Stimulated activated CD4-positive, alpha-beta T cell treated with anti-CD3 and anti-CD28 coated beads, TNF-alpha, amount 100 ng/mL, for 48 hours (primary cell): ENCODE data around the gene MARCHF10.

Source experiments
- DNase-seq, 3 donors: peaks; one replicate each; pipeline ENCODE4 v3.0.0-alpha.2; 2020; ENCODE audit warnings: low read depth in 3 of 3

MARCHF10 gene

DNA sequence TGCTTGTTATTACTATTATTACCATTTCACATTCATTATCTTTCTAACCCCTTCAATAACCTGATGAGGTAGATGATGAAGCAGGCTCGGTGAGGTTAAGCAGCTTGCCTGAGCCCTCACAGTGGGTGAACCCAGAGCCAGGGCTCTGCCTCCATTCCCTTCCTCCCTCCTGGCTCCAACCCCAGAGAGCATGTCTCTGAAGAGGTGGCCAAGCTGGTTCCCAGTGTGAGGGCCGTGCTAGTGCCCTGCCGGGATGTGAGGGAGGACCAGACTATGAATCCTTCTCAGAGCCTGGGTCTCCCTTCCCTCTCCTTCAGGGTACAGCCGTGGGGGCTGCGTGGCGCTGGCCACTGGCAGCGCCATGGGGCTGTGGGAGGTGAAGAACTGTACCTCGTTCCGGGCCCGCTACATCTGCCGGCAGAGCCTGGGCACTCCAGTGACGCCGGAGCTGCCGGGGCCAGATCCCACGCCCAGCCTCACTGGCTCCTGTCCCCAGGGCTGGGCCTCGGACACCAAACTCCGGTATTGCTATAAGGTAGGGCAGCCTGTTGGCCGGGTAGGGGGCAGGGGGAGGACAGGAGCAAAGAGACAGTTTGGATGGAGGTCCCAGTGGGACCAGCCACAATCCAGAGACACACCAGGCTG, 131.0 kb downstream of the MARCHF10 start:
- no peak for DNase-seq

DNA sequence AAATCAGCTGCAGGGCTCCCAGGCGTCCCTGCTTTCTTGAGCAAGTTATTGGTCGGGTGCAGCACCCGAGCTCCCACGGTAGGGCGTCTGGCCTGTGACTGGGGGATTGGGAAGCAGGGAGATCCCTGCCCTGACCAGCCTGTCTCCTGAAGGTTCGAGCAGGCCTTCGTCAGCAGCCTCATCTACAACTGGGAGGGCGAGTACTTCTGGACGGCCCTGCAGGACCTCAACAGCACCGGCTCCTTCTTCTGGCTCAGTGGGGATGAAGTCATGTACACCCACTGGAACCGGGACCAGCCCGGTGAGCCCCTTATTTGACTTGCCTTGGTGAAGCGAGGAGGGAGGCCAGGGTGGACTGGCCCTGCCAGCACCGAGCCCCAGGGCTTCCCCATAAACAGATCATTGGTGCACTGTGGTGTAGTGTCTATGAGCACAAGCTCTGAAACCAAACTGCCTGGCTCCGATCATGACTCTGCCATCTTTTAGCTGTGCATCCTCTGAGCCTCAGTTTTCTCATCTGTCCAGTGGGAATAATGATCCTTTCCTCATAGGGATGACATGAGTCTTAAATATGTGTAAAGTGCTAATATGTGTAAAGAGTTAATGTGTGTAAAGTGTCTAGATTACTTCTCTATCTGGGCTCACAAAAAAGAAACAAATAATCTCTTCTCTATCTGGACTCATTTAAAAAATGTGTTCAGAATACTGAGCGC, 131.7 kb downstream of the MARCHF10 start:
- DNase-seq: no peak

DNA sequence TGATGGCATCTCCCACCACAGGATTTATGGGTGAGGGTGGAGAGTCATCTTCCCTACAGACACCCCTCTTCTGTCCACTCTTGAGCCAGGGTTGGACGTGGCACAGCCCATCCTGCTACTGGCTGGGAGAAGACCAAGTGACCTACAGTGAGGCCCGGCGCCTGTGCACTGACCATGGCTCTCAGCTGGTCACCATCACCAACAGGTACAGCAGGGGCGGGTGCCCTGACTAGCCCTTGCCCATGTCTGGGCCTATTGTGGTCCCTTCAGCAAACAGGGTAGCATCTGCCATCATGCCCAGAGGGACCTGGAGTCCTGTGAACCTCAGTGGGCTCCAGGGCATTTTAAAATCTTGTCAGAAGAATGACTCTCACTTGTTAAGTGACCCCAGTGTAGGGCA, 132.4 kb downstream of the MARCHF10 start:
- no peak for DNase-seq

DNA sequence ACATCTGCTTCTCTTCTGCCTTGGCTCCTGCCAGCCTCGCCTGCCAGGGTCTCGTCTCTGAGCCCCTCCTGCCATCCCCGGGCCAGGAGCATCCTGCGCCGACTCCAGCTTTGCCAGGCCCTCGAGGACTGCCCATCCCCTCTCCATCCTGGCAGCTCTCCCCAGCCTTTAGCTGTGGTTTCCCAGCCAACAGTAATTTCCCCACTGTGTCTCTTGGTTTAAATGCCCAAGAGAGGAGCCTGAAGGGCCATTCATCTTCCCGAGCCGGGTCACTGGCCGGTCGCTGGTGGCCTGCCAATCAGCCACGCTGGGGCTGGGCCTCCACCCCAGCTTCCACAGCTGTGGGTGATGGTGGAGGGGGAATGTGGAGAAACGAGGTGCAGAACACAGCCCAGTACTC, 132.9 kb downstream of the MARCHF10 start:
- no peak for DNase-seq

DNA sequence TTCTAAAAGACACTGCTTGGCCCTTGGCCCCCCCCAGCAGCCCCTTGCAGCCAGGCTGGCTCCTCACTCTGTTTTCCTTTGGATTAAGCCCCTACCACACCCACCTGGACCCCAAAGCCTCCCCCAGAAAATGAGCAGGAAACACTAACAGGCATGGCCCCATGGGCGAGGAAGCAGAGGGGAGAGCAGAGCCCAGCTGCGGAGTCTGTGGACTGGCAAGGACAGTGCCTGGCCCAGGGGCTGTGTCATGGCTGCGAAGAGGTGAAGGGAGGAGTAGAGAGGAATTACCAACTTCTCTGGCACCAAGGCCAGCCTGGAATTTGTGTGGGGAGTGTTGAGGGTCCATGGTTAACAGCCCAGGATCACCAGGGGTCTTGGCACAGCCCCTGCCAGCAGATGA, 133.3 kb downstream of the MARCHF10 start:
- no peak for DNase-seq

DNA sequence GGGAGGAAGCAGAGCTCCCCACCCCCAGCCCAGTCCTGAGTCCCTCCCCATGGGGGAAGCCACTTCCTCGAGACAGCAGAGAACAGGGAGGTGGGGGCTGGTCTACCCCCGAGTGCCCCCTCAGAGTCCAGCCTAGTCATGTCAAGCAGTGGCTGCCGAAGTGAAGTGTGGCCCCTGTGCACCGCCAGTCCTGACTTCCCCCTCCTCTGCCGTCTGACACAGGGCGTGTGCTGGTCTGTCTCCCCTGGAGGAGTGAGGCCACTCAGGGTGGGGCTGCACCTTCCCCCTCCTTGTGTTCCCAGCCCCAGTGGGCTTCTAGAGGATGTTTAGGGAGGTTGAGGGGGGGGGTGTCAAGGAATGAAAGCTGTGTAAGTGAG, 133.8 kb downstream of the MARCHF10 start:
- no peak for DNase-seq

DNA sequence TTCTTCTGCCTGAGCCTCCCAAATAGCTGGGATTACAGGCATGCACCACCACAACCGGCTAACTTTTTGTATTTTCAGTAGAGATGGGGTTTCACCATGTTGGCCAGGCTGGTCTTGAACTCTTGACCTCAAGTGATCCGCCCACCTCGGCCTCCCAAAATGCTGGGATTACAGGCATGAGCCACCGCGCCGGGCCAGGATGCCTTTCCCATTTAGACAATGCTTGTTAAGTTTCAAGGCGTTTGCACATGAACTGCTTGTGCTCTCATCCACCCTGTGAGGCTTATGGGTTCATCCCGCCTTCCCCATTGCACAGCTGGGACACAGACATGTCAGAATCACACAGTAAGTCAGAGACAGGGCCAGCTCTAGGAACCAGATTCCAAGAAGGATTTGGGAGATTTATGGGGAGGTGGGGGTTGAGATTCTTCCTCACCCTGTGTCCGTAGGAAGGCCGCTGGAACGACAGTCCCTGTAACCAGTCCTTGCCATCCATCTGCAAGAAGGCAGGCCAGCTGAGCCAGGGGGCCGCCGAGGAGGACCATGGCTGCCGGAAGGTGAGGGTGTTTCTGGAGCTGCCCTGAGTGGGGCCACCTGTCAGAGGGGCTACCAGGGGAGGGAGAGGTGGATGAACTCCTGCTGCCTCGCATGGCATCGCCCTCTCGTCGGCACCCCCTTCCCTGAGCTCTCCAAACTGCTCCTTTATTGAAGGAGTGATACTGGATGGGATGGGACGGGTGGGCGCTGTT, 134.3 kb downstream of the MARCHF10 start:
- no peak for DNase-seq

DNA sequence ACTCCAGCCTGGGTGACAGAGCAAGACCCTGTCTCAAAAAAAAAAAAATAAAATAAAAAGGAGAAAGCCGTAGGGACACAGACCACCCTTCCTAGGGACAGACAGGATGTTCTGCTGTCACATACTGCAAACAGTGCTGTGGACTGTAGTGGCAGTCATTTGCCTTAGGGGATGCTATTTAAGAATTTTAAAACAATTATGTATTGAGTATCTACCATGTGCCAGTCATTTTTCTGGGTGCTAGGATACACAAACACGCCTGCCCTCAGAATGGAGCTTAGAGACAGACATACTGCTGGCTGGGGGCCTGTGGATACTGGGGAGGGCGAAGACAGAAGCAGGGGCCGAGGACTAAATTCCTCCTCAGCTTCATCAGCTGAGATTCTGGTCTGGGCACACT, 135.2 kb downstream of the MARCHF10 start:
- DNase-seq: no peak

DNA sequence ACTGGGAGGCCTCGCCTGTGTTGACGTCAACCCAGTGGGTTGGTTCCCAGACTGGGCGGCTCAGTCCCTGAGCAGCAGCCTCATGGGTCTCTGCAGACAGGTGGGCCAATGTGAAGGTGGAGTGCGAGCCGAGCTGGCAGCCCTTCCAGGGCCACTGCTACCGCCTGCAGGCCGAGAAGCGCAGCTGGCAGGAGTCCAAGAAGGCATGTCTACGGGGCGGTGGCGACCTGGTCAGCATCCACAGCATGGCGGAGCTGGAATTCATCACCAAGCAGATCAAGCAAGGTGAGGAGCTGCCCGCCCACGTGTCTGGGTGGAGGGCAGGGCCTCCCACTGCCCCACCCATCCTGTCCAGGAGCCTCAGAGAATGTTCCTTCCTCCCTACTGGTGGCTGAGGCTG, 136.6 kb downstream of the MARCHF10 start:
- no peak for DNase-seq

DNA sequence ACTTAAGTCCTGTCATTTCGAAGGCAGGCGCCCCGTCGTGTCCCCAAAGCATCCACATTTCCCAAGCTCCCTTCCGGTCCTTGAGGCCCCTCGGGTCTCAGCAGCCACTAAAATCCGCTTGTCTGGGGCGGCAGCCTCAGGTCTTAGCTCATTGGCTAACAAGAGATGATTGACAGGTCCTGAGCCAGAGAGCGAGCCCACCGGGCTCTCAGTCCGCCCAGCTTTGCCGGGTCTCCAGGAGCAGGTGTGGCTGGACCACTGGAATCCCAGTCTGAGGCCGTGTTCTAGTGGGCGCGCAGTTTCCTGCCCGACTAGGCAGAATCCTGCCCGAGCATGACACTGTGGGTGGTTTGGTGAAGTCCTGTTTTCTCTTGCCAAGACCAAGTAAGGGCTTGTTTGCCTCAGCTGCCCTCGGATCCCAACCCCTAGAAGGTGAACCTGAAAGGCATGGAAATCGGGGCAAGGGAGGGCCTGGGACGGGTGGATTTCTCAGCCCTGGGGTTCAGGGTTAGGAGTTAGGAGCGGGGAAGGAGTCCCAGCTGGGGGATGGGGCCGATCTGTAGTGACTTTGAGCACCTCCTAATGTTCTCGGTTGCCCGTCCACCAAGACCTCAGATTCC, 137.8 kb downstream of the MARCHF10 start:
- DNase-seq: no peak

DNA sequence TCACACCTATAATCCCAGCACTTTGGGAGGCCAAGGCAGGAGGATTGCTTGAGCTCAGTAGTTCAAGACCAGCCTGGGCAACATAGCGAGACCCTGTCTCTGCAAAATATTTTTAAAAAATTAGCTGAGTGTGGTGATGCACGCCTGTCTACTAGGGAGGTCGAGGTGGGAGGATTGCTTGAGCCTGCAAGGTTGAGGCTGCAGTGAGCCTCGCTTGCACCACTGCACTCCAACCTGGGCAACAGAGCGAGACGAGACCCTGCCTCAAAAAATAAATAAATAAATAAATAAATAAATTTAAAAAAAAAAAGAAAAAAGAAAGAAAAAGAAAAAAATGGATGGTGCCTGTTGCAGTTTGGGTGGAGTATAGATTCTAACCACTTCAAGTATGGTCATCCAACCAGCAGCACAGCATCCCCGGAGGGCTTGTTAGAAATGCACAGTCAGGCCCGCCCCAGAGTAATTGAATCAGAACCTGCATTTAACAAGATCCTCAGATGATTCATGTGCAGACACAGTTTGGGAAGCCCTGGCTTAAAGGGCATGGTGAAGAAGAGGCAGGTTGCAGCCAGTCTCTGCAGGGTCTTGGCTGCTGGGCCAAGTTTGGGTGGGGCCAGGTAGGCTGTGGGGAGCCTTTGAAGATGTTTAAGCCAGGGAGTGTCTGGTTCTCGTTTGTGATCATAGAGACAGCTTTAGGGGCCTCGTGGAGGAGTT, 139.9 kb downstream of the MARCHF10 start:
- DNase-seq: no peak

DNA sequence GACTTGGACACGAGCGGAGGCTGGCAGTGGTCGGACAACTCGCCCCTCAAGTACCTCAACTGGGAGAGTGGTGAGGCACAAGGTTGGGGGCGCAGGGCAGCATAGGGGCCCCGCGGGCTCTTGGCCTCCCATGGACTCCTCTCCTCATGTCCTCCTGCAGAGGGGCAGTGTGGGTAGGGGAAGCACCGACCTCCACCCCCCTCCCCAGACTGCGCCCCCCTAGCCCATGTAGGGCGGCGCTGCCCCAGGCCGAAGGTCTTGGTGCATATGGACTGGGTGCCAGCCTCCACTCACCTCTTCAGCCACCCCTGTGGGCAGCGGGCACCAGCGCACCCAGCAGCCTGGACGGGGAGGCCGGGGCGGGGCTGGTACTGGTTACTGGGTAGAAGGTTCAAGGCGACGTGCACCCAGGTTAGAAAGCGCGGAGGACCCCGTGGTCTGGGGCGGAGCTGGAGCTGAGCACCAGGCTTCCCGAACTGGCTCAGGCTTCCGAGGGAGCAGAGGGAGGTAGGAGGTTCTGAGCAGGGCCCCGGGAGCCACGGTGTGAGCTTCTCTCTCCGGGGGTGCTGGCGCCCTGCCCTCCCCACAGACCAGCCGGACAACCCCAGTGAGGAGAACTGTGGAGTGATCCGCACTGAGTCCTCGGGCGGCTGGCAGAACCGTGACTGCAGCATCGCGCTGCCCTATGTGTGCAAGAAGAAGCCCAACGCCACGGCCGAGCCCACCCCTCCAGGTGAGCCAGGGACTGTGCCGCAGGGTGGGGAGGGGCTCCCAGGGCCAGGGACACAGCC, 141.1 kb downstream of the MARCHF10 start:
- no peak for DNase-seq

DNA sequence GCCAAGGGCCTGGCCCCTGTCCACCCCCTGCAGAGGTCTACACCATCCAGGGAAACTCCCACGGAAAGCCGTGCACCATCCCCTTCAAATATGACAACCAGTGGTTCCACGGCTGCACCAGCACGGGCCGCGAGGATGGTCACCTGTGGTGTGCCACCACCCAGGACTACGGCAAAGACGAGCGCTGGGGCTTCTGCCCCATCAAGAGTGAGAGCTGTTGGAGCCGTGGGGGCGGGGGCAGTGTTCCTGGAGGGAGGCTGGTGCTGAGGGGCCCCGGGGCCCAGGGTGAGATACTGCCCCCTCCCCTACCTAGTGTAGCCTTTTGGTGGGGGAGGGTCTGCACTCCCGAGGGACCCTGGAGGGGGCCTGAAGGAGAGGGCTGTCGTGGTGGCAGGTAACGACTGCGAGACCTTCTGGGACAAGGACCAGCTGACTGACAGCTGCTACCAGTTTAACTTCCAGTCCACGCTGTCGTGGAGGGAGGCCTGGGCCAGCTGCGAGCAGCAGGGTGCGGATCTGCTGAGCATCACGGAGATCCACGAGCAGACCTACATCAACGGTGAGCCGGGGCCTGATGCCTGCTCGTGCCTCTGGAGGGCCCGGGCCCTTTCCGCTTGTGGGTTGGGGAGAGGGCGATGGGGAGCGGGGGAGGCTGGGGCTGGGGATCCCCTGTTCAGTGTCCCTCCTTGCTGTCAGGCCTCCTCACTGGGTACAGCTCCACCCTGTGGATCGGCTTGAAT, 141.9 kb downstream of the MARCHF10 start:
- DNase-seq: no peak

DNA sequence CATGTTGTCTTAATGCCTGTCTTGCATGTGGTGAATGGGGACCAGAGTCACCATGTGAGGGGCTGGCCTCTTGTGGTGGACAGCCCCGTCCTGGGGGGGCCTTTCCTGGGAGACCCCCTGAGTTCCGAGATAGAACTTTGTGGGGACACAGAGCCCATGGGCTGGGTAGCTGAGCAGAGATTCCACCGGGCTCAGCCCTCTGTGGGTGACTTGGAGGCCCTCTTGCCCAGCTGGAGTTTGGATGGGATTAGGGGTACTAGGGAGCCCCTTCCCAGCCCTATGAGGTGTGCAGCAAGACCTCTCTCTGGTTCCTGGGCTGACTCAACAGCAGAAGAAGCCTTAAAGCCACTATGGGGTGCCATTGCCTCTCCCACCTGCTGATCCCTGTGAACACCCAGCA, 142.5 kb downstream of the MARCHF10 start:
- no peak for DNase-seq

DNA sequence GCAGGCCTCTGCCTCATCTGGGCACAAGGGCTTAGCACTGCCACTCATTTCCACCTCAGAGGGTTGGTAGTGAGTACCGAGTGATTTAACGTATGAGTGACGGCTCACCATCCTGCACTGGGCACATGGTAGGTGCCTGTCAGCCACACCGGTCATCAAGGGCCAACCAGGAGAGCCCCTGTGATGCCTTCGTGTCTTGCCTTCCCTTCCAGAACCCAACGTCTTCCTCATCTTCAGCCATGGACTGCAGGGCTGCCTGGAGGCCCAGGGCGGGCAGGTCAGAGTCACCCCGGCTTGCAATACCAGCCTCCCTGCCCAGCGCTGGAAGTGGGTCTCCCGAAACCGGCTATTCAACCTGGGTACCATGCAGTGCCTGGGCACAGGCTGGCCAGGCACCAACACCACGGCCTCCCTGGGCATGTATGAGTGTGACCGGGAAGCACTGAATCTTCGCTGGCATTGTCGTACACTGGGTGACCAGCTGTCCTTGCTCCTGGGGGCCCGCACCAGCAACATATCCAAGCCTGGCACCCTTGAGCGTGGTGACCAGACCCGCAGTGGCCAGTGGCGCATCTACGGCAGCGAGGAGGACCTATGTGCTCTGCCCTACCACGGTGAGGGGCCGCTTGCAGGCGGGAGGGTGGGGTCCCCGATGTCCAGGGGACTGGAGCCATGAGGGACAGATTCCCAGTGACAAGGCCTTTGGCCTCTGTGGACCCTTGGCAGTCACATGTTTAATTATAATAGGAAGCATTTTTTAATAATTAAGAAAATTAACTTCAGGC, 143.6 kb downstream of the MARCHF10 start:
- no peak for DNase-seq

DNA sequence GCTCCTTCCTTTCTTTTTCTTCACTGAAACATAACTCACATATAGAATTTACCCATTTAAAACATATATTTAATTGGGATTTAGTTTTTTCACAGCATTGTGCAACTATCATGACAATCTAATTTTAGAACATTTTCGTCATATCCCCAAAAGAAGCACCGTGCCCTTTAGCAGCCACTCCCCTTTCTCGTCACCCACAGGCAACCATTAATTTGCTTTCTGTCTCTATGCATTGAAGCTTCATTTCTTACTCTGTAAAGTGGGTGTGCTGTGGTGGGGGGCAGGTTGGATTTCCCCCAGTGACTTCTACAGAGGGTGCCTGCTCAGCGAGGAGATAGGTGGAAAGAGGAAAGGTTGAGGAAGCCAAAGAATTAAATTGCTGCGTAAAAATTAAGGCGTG, 144.8 kb downstream of the MARCHF10 start:
- DNase-seq: no peak

DNA sequence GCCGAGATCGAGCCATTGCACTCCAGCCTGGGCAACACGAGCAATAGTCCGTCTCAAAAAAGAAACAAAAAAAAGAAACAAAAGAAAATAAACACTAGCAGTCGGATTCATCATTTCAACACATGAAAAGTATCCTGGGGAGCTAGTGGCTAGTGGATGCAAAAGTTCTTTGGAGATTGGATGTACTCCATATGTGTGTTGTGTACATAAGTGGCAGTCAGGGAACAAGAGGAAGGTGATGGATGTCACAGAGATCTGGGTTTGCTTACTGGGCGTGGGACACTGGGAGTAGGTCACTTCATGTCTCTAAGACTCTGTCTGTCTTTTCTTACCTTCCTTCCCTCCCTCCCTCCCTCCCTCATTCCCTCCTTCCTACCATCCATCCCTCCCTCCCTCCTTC, 145.3 kb downstream of the MARCHF10 start:
- DNase-seq: no peak

DNA sequence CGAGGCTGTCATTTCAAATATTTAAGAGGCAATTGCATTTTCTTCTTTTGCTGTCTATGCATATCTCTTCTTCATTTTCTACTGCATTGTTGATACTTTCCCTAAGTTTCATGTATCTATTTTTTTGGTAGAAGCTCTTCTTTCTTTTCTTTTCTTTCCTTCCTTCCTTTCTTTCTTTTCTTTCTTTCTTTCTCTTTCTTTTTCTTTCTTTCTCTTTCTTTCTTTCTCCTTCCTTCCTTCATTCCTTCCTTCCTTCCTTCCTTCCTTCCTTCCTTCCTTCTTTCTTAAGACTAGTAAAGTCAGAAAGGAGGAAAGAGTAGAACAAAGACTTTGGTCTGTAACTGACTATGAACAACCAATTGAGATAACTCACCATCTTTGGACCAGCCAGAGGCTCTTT, 146.8 kb downstream of the MARCHF10 start:
- DNase-seq: no peak

DNA sequence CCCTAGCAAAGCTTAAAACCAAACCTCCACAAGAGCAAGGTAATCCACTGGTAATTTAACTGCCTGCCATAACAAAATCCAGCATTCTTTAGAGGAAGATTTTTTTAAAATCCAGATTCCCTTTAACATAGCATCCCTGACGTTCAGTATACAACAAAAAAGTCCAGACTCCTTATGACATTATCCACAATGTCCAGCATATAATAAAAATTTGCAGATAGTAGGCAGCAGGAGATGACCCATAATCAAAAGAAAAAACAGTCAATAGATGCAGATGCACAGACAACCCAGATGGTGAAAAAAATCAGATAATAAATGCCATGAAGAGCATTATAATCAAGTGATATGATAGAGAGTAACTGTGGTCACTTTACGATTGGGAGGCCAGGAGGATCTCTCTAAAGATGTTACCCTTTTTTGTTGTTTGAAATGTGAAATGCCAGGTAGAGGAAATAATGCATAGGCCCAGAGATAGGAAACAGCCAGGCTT, 147.4 kb downstream of the MARCHF10 start:
- no peak for DNase-seq
